SIG-M5 (cell line): Measurements from ENCODE around the gene CCNL2.
A peak's percentile ranks its signal among the peaks of the same experiment; 100 is the strongest.
"Not testable (repeated sequence)": the region's sequence is repeated elsewhere in the genome, so short reads cannot be mapped to it uniquely, and the experiment has no call there.

ENCODE experiments used
- DNase-seq: peaks from one replicate; lab custom pipeline; 2025; lab: John Stamatoyannopoulos, UW

Gene CCNL2

GRCh38 chr1:1419813-1420653, 20.9 kb upstream of the CCNL2 start:
- DNase-seq: no peak

DNA sequence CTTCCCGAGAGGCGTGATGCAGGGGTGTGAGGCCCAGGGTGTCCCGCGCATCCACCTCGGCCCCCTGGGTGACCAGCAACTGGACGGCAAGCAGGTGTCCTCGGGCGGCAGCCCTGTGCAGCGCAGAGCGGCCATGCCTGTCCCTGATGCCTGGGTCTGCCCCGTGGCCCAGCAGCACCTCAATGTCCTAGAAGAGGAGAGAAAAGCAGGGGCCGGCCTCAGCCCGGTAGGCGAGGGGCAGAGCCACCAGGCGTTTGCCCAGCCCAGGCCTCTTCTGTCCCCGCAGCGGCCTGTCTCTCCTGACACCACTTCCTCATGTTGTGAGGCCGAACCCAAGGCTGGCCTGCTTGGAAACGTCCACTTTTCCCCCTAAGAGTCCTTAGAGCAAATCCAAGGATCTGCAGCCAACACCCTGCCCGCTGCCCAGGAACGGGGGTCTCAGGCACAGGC, 20.3 kb upstream of the CCNL2 start:
- no peak for DNase-seq

- no peak for DNase-seq
These were observed 19.6 kb upstream of the CCNL2 start for GRCh38 chr1:1418464-1419362.

DNA sequence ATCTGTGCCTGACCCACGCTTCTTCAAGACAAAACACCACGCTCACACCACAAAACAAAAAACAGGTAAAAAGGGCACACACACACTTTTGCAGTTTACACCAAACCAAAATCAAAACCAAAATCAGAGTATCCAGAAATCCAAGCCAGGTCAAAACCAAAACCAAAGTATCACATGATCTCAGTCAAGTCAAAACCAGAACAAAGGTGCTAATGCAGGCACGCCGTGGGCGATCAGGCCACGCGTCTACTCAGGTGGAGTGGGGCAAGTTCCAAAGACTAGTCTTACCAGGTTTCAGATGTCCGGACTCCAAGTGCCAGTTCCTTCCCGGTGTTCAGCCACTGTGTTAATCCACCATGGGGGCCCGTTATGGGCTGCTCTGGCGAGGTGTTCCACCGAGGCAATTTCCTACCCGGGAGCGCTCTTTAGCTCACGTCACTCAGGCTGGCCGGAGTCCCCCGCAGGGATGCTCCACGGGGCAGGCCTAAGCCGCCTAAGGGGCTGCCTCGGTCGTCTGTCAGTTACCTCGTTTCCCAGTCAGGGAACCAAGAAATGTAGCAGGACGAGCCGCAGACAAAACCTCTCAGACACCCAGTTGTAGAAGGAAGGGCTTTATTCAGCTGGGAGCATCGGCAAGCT, 18.8 kb upstream of the CCNL2 start:
- DNase-seq: not testable (repeated sequence)

DNA sequence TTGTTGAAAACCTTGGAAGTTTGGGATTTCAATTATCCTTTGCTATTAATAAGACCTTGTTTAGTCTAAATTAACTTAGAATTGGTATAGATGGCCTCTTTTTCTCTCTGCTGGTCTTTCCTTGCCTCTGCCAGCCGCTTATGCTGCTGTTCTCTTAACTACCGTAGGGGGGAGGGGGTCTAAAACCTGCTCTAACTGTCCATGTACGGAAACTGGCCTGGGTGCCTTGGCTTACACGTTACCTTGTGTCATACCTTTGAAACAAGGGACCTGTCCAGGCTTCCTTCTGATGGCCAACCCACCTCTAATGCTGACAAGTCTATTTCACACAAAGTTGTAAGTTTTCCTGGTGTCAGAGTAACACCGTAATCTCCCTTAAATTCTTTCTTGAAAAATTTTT, 18.3 kb upstream of the CCNL2 start:
- DNase-seq: not testable (repeated sequence)

DNA sequence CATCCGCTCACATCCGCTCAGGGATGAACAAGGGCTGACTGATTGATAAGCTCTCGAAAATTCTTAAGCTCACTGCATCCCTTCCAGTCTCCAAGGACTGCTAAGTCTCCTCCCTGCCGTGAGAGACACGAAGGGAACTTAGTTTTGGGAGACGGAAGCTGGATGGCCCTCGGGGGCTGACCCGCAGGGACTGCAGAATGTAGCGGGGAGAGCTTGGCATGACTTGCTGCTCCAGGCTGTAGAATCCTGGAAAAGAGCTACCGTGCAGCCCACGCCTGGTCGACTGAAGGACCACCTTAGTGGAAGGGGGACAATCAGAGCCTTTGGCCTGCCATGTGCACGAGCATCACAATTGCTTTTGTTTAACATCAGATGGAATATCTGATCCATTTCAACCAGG, 16.6 kb upstream of the CCNL2 start:
- no peak for DNase-seq

- not testable (repeated sequence) for DNase-seq
These were observed 13.3 kb upstream of the CCNL2 start for GRCh38 chr1:1412311-1412902.

- DNase-seq: no peak
These were observed 12.5 kb upstream of the CCNL2 start for GRCh38 chr1:1411626-1412025.

DNA sequence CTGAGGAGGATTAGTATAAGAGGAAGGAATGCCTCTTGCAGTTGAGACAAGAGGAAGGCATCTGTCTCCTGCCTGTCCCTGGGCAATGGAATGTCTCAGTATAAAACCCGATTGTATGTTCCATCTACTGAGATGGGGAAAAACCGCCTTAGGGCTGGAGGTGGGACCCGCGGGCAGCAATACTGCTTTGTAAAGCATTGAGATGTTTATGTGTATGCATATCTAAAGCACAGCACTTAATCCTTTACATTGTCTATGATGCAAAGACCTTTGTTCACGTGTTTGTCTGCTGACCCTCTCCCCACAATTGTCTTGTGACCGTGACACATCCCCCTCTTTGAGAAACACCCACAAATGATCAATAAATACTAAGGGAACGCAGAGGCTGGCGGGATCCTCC, 11.1 kb upstream of the CCNL2 start:
- not testable (repeated sequence) for DNase-seq

DNA sequence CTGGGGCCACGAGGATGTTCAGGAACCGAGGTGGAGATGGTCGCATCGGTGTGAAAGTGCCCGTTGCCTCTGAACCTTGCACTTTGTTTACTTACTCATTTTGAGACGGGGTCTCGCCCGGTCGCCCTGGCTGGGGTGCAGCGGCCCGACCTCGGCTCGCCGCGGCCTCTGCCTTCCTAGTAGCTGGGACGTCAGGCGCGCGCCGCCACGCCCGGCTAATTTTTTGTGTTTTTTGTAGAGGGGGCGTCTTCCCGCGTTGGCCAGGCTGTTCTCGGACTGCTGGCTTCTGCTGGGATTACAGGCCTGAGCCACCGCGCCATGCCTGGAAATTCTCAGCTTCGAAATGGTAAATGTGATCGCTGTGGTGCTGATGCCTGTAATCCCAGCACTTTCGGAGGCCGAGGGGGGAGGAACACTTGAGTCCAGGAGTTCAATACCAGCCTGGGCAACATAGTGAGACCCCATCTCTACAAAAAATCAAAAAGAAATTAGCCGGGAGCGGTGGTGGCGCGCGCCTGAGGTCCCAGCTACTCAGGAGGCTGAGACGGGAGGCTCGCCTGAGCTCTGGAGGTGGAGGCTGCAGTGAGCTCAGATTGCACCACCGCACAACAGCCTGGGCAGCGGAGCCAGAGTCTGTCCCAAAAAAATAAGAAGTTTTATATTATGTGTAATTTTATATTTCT, 8.6 kb upstream of the CCNL2 start:
- DNase-seq: no peak

- peak; percentile 42 for DNase-seq
These were observed 7.9 kb upstream of the CCNL2 start, which contains the start of gene MRPL20 for GRCh38 chr1:1406821-1407635. MRPL20 (minus strand) TSS chr1:1407293; CDS start chr1:1407217, 76 bp downstream.

GRCh38 chr1:1406101-1406820, 7.1 kb upstream of the CCNL2 start:
- no peak for DNase-seq

DNA sequence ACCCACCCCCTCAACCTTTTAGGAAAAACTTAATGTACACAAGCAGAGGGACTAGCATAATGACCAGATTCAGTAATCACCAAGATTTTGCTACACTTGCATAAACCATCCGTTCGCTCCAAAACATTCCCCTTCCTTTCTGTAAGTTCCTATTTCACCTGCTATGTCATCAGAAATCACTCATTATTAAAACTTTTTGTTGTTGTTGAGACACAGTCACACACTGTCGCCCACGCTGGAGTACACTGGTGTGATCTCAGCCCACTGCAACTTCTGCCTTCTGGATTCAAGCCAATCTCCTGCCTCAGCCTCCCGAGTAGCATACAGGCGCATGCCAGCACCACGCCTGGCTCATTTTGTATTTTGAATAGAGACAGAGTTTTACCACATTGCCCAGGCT, 4.5 kb upstream of the CCNL2 start:
- DNase-seq: no peak

GRCh38 chr1:1402901-1403392, 3.8 kb upstream of the CCNL2 start:
- not testable (repeated sequence) for DNase-seq

GRCh38 chr1:1402072-1402900, 3.2 kb upstream of the CCNL2 start:
- no peak for DNase-seq

GRCh38 chr1:1401457-1402010, 2.4 kb upstream of the CCNL2 start:
- no peak for DNase-seq

- no peak for DNase-seq
These were observed 1.7 kb upstream of the CCNL2 start for GRCh38 chr1:1400576-1401456.
